Fibroblast of villous mesenchyme (primary cell): Measurements from ENCODE around the gene RNASE8. TPM values are rescaled to one million over a fixed set of nuclear protein-coding genes. Genes with fewer than 3 reads are reported as not detected.
A peak's percentile ranks its signal among the peaks of the same experiment; 100 is the strongest.

ENCODE experiments used
- DNase-seq: peaks from one replicate; pipeline ENCODE4 v3.0.0-alpha.2; 2010; ENCODE audit warnings: low read depth
- H3K4me3 ChIP-seq: 2 replicates; pipeline ENCODE4 v1.5.1; 2011; ENCODE audit warnings: low read depth, mild to moderate bottlenecking, low read length
- total RNA-seq: library from RNA; depleted of rRNA; stranded (reverse); fragments of >200 nt; gene quantifications from 2 replicates; pipeline ENCODE4 v1.2.3, GENCODE V29; 2012
- TF ChIP-seq, protein P1 (sequence below): IDR thresholded peaks from 2 replicates; pipeline ENCODE4 v1.5.1; 2012; ENCODE audit warnings: low read depth, mild to moderate bottlenecking, low read length; ENCODE audit not compliant: insufficient read depth

The RNASE8 gene
- total RNA-seq, 1 donor, result not detected

- DNase-seq, result peak; percentile 60
- TF ChIP-seq, protein P1, sequence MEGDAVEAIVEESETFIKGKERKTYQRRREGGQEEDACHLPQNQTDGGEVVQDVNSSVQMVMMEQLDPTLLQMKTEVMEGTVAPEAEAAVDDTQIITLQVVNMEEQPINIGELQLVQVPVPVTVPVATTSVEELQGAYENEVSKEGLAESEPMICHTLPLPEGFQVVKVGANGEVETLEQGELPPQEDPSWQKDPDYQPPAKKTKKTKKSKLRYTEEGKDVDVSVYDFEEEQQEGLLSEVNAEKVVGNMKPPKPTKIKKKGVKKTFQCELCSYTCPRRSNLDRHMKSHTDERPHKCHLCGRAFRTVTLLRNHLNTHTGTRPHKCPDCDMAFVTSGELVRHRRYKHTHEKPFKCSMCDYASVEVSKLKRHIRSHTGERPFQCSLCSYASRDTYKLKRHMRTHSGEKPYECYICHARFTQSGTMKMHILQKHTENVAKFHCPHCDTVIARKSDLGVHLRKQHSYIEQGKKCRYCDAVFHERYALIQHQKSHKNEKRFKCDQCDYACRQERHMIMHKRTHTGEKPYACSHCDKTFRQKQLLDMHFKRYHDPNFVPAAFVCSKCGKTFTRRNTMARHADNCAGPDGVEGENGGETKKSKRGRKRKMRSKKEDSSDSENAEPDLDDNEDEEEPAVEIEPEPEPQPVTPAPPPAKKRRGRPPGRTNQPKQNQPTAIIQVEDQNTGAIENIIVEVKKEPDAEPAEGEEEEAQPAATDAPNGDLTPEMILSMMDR, result peak; percentile 68
- H3K4me3 ChIP-seq, result peak overlapping the region; percentile 83
These were observed 11.1 kb downstream of the RNASE8 start for GRCh38 chr14:21068521-21069387.

DNA sequence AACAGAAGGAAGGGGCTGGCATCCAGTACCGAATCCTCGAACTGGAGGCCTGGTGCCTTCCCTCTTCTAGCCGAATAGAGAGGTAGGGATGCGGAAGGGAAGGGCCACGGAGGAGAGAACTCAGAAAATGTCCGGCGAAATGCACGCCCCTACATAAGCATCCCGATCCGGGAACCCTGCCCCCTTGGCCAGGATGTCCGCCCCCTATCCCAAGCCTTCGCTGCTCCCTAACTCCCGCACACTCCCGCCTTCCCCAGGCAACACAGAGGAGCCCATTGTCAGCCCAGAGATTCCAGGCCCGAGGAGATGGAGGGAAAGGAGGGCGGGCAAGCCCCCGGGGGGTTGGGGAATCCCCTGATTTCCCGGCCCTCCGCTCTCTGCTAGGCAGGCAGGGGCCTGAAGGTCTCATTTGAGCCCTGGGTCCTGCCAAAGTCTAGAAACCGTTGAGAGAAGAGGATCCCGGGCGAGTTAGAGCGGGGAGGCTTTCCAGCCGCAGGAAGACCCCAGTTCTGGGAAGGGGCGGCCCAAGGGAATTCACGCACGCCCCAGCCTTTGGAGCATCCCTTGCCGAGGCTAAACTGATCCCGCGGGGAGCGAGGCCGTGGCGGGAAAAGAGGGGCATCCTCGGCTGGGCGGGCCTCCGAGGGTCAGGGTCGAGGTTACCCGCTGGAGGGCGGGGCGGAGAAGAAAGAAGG is 11.9 kb downstream of the RNASE8 start:
- H3K4me3 ChIP-seq, result peak overlapping the region; percentile 83
- TF ChIP-seq, protein P1, result no peak
- DNase-seq, result no peak

DNA sequence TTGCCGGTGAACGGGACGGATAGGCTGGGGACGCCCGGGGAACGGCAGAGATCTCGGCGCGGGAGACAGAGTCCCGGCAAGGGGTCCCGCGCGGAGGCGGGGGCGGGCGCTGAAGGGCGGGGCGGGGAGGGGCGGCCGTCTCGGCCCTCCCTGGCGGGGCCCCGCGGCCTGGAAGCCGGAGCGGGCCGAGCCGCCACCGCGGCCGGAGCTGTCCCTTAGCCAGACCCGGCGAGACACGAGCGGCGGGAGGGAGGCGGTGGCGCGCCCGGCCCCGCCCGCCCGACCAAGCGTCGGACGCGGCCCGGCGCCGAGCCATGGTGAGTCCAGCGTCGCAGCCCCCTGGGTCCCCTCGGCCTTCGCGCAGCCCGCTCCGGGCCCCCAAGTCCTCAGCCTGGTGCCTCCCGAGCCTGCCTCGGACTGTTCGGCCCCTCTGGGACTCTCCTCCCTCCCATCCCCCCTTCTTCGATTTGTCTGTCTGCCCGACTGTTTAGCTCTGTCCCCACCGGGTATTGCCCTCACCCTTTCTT is 12.5 kb downstream of the RNASE8 start, which contains the start of gene ARHGEF40:
TSS of gene ARHGEF40 (plus strand) at position 222 of the 527 bp plus-strand sequence. CDS start at position 315, 93 bp downstream.
- peak; percentile 35 for DNase-seq
- TF ChIP-seq, protein P1, result no peak
- H3K4me3 ChIP-seq, result peak within 1 kb of the TSS; percentile 83

DNA sequence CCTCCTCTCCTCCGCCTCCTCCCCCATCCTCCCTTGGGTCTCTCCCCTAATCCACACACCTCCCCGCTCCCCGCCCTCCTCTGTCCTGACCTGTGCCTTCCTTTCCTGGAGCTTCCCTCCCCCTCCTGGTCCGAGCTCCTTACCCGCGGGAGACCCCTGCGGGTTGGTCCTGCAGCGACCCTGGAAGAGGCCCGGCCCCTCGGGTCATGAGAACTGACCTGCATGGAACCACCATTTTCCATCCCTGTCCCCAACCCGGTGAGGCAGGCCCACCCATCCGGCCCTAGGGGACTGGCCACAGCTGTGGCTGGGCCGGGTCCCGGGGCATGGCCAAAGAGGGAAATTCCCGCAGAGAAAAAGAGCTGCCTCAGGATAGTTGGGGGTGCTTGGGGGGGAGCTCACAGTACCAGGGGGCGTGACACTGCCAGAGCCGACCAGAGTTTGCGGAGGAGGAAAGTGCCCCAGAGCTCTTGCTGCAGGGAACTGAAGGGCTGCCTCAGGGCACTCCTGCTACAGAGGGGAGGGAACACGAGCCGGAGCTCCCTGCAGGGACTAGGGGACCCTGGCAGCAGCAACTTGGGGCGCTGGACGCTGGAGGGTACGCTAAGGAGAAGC is 13.1 kb downstream of the RNASE8 start:
- TF ChIP-seq, protein P1, result no peak
- H3K4me3 ChIP-seq, result peak overlapping the region; percentile 83
- peak; percentile 37 for DNase-seq

- TF ChIP-seq, protein P1, result no peak
- peak; percentile 90 for DNase-seq
- peak overlapping the region; percentile 83 for H3K4me3 ChIP-seq
These were observed 13.8 kb downstream of the RNASE8 start for GRCh38 chr14:21071225-21072030.

- DNase-seq, result peak; percentile 66
- H3K4me3 ChIP-seq, result peak overlapping the region; percentile 83
- TF ChIP-seq, protein P1, result peak; percentile 4
These were observed 14.4 kb downstream of the RNASE8 start for GRCh38 chr14:21072031-21072473.
